ENCODE measurements around the gene ITSN1. TPM values are rescaled to one million over a fixed set of nuclear protein-coding genes. Genes with fewer than 3 reads are reported as not detected.

The ITSN1 gene
- total RNA-seq, 4 donors from 2014 or later: 37.0 to 123 (median 61.1) TPM

DNA sequence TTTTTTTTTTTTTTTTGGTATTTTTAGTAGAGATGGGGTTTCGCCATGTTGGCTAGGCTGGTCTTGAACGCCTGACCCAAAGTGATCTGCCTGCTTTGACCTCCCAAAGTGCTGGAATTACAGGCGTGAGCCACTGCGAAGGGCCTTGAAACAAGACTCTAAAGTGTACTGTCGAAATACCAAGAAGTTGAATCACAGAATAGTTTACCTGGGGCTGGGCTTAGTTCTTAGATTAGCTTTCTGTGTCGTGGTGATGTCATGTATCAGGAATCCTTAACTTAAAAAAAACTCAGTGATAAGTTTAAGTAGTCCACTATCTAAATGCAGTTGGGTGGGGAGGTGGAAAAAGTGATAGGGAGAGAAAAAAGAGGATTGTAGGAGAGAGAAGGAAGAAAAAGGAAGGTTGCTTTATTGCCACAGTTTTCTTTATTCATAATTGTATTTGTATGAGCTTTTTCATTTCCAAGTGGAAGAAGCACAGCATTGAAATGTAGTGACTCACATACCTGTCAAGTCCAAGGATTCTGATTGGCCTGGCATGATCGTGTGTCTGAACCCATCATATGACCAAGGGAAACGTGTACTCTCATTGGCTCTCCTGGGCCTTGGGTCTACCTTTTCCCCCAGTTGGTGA is 13.4 kb downstream of the ITSN1 start:
- no peak overlapping the region for H3K4me3 ChIP-seq
- 58 to 67% methylated on average over 4 to 8 of the region's 8 CpGs for WGBS, 2 donors (ENCODE audit: low coverage in 1 of 2)
- peaks cover 11 to 62% (median 31%) of the 10 kb centered on the region in 4 donors for H3K4me1 ChIP-seq
- H3K27ac ChIP-seq: peak overlapping the region; percentile 10 to 68 (median 42)
- no peaks in the 10 kb centered on the region for H3K27me3 ChIP-seq
- H3K36me3 ChIP-seq: no peaks in the 10 kb centered on the region
- TF ChIP-seq EP300 (IDR thresholded peaks at IDR 0.05; ENCODE audit: low read depth) (no peak), POLR2AphosphoS5 (IDR thresholded peaks at IDR 0.05) (no peak), POLR2A (IDR thresholded peaks at IDR 0.05) (no peak), CTCF (IDR thresholded peaks at IDR 0.05) (no peak)
- in situ Hi-C loops (cut with MboI; ENCODE audit: low pct_ligation_motif_present in 1 of 4, low pct_unique_long_range_greater_than_20kb in 1 of 4, low sequenced_read_pairs in 3 of 4): loop anchor here in 1 of 4 donors (25.0 kb wide), 1 partner anchor 232 kb away; no protein-coding TSS in a partner anchor
- intact Hi-C loops (cut with DNase I; ENCODE audit: low total_unique reads): no loop called here
- H3K9me3 ChIP-seq: no peaks in the 10 kb centered on the region
- DNase-seq: no peak

DNA sequence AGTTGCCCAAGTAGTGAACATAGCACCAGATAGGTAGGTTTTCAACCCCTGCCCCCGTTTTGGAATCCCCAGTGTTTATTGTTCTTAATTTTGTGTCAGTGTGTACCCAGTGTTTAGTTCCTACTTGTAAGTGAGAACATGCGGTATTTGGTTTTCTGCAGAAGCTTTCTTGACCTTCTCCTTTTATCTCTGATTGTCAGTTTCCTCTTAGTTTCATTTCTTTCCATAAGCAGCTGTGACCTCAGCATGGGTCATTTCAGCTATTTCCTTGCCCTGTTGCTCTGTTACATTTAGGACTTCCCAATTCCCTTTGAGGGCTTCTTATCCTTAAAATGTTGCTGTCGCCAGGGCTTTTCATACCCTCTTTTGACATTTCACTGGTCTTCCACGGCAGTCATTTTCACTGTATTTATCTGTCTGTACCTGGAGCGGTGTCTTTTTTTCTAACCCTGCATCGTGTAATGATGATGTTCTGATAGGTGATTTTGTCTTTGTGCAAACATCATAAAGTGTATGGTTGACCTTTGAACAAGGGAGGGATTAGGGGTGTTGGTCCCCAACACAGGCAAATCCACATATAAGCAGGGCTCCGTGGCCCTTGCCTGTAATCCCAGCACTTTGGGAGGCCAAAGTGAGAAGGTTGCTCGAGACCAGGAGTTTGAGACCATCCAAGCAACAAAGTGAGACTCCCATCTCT is 15.0 kb downstream of the ITSN1 start:
- in situ Hi-C loops (cut with MboI; ENCODE audit: low pct_ligation_motif_present in 1 of 4, low pct_unique_long_range_greater_than_20kb in 1 of 4, low sequenced_read_pairs in 3 of 4): loop anchor here in 1 of 4 donors (25.0 kb wide), 1 partner anchor 230 kb away; no protein-coding TSS in a partner anchor
- H3K36me3 ChIP-seq: no peaks in the 10 kb centered on the region
- 35 to 45% methylated on average over 5 to 8 of the region's 8 CpGs for WGBS, 2 donors (ENCODE audit: low coverage in 1 of 2)
- TF ChIP-seq POLR2A (IDR thresholded peaks at IDR 0.05) (no peak), POLR2AphosphoS5 (IDR thresholded peaks at IDR 0.05) (peak in 1 of 3 donors; percentile 46), CTCF (IDR thresholded peaks at IDR 0.05) (no peak)
- no peaks in the 10 kb centered on the region for H3K27me3 ChIP-seq
- intact Hi-C loops (cut with DNase I; ENCODE audit: low total_unique reads): no loop called here
- H3K27ac ChIP-seq: peak overlapping the region; percentile 46 to 68 (median 58)
- H3K4me3 ChIP-seq: peak overlapping the region in 2 of 4 donors; percentile 12 to 30
- no peaks in the 10 kb centered on the region for H3K9me3 ChIP-seq
- DNase-seq: peak; percentile 20
- H3K4me1 ChIP-seq: peaks cover 11 to 53% (median 29%) of the 10 kb centered on the region in 4 donors

GRCh38 chr21:33658919-33659567 is 16.7 kb downstream of the ITSN1 start:
- Histone ChIP-seq H3K4me3 (no peak overlapping the region), H3K27me3 (no peaks in the 10 kb centered on the region), H3K27ac (no peak overlapping the region), H3K4me1 (peaks cover 16 to 66% (median 37%) of the 10 kb centered on the region in 4 donors), H3K9me3 (no peaks in the 10 kb centered on the region), H3K36me3 (no peaks in the 10 kb centered on the region)
- 90 to 100% methylated on average over 1 to 7 of the region's 7 CpGs for WGBS, 2 donors (ENCODE audit: low coverage in 1 of 2)
- in situ Hi-C loops (cut with MboI; ENCODE audit: low pct_ligation_motif_present in 1 of 4, low pct_unique_long_range_greater_than_20kb in 1 of 4, low sequenced_read_pairs in 3 of 4) (loop anchor here in 1 of 4 donors (25.0 kb wide), 1 partner anchor 228 kb away; no protein-coding TSS in a partner anchor), intact Hi-C loops (cut with DNase I; ENCODE audit: low total_unique reads) (no loop called here)
- no peak for DNase-seq
- TF ChIP-seq EP300 (IDR thresholded peaks at IDR 0.05; ENCODE audit: low read depth) (no peak), POLR2AphosphoS5 (IDR thresholded peaks at IDR 0.05) (no peak), POLR2A (IDR thresholded peaks at IDR 0.05) (no peak), CTCF (IDR thresholded peaks at IDR 0.05) (no peak)

GRCh38 chr21:33659568-33659949 is 17.3 kb downstream of the ITSN1 start:
- peaks cover 16 to 65% (median 37%) of the 10 kb centered on the region in 4 donors for H3K4me1 ChIP-seq
- H3K36me3 ChIP-seq: no peaks in the 10 kb centered on the region
- H3K27me3 ChIP-seq: no peaks in the 10 kb centered on the region
- H3K27ac ChIP-seq: no peak overlapping the region
- 100% methylated on average over 1 of the region's 1 CpG; no CpG with 5 or more reads in 1 of the 2 donors for WGBS, 2 donors (ENCODE audit: low coverage in 1 of 2)
- in situ Hi-C loops (cut with MboI; ENCODE audit: low pct_ligation_motif_present in 1 of 4, low pct_unique_long_range_greater_than_20kb in 1 of 4, low sequenced_read_pairs in 3 of 4): loop anchor here in 1 of 4 donors (25.0 kb wide), 1 partner anchor 228 kb away; no protein-coding TSS in a partner anchor
- intact Hi-C loops (cut with DNase I; ENCODE audit: low total_unique reads): no loop called here
- H3K4me3 ChIP-seq: no peak overlapping the region
- TF ChIP-seq POLR2AphosphoS5 (IDR thresholded peaks at IDR 0.05) (no peak), POLR2A (IDR thresholded peaks at IDR 0.05) (no peak), EP300 (IDR thresholded peaks at IDR 0.05; ENCODE audit: low read depth) (no peak), CTCF (IDR thresholded peaks at IDR 0.05) (no peak)
- H3K9me3 ChIP-seq: no peaks in the 10 kb centered on the region
- no peak for DNase-seq
